A673 (cell line): ENCODE measurements around the gene MYH10. TPM values are rescaled to one million over a fixed set of nuclear protein-coding genes. Genes with fewer than 3 reads are reported as not detected.

Experiments used
- BruUV-seq: library from RNA; stranded (reverse); fragments of 400-500 nt; replicated peaks from 2 replicates; lab custom pipeline; 2021; lab: Mats Ljungman, UMichigan
- CTCF ChIA-PET: fragments of 300-600 bp; sonication (Branson Sonifier 250); formaldehyde crosslinking; loops from one replicate; lab custom pipeline; 2022; ENCODE audit warnings: antibody characterized with exemption; lab: Charles Lee
- POLR2A ChIA-PET: fragments of 300-600 bp; sonication (Branson Sonifier 250); formaldehyde crosslinking; loops from one replicate; lab custom pipeline; 2022; ENCODE audit warnings: antibody characterized with exemption; ENCODE audit not compliant: low non-redundant PET; lab: Charles Lee
- DNase-seq: peaks from one replicate; pipeline ENCODE4 v3.0.0-alpha.2; 2015; ENCODE audit warnings: low spot score
- H3K27ac ChIP-seq: fragments of 200-600 bp; sonication (generic); 2 replicates; pipeline ENCODE4 v1.5.1; 2016; ENCODE audit warnings: mixed run types, low read depth, mild to moderate bottlenecking, mixed read lengths, antibody characterized with exemption, low read length; ENCODE audit not compliant: poor library complexity, severe bottlenecking
- H3K27me3 ChIP-seq: fragments of 200-600 bp; sonication (generic); replicated peaks from 2 replicates; pipeline ENCODE4 v1.6.1; 2017; ENCODE audit warnings: mixed run types, low read depth, mild to moderate bottlenecking, mixed read lengths, antibody characterized with exemption, low read length; ENCODE audit not compliant: insufficient read depth, poor library complexity
- H3K36me3 ChIP-seq: fragments of 200-600 bp; sonication (generic); 2 replicates; pipeline ENCODE4 v1.6.1; 2016; ENCODE audit warnings: mixed run types, mild to moderate bottlenecking, mixed read lengths, antibody characterized with exemption, low read length; ENCODE audit not compliant: insufficient read depth, poor library complexity, severe bottlenecking
- H3K4me1 ChIP-seq: fragments of 200-600 bp; sonication (generic); 2 replicates; pipeline ENCODE4 v1.6.1; 2017; ENCODE audit warnings: mixed run types, mild to moderate bottlenecking, mixed read lengths, antibody characterized with exemption, low read length; ENCODE audit not compliant: insufficient read depth, poor library complexity, severe bottlenecking
- H3K4me3 ChIP-seq: fragments of 200-600 bp; sonication (generic); 2 replicates; pipeline ENCODE4 v1.5.1; 2016; ENCODE audit warnings: low read depth, mixed run types, mild to moderate bottlenecking, mixed read lengths, low read length; ENCODE audit not compliant: poor library complexity, severe bottlenecking
- H3K9me3 ChIP-seq: fragments of 200-600 bp; sonication (generic); 2 replicates; pipeline ENCODE4 v1.6.1; 2016; ENCODE audit warnings: mixed run types, low read depth, mild to moderate bottlenecking, mixed read lengths, antibody characterized with exemption, low read length; ENCODE audit not compliant: poor library complexity, severe bottlenecking
- CTCF ChIP-seq: fragments of 300-800, 200-600 bp; sonication (generic); conservative IDR thresholded peaks from 2 replicates; pipeline ENCODE4 v1.5.1; 2017; ENCODE audit warnings: low read depth, mild to moderate bottlenecking, antibody characterized with exemption, low read length, moderate library complexity, mixed read lengths
- EZH2 ChIP-seq: fragments of 200-600 bp; sonication (generic); IDR thresholded peaks from 2 replicates; pipeline ENCODE4 v1.6.1; 2017; ENCODE audit warnings: borderline replicate concordance, low read depth, mild to moderate bottlenecking, mixed read lengths, antibody characterized with exemption, low read length; ENCODE audit not compliant: poor library complexity, severe bottlenecking
- intact Hi-C: fragments of 100-400 bp; cut with micrococcal nuclease; formaldehyde crosslinking; loops from one replicate; pipeline ENCODE4 v1.10.0; 2022; ENCODE audit not compliant: unreplicated experiment
- total RNA-seq: library from RNA; stranded (reverse); gene quantifications from 2 replicates; pipeline ENCODE4 v1.2.3, GENCODE V29; 2021

The MYH10 gene
- total RNA-seq, 1 experiment from 2014 or later: 129 TPM

- ChIA-PET CTCF (no interaction called here), POLR2A (interaction anchor here (0.5 kb wide), 1 partner anchor 270 kb away, joined by 5 read pairs; no protein-coding TSS in a partner anchor)
- DNase-seq: no peak
- TF ChIP-seq CTCF: no peak
- no peak for TF ChIP-seq EZH2
- Histone ChIP-seq H3K27ac (no peak overlapping the region), H3K4me1 (peaks cover 3% of the 10 kb centered on the region), H3K4me3 (no peak overlapping the region), H3K9me3 (no peaks in the 10 kb centered on the region), H3K36me3 (peaks cover 82% of the 10 kb centered on the region), H3K27me3 (no peaks in the 10 kb centered on the region)
- intact Hi-C loops: no loop called here
- no TSS peak for BruUV-seq
Measured at GRCh38 chr17:8475781-8476180, 154.7 kb downstream of the MYH10 start.

GRCh38 chr17:8475227-8475626, 155.3 kb downstream of the MYH10 start:
- DNase-seq: no peak

GRCh38 chr17:8474826-8475225, 155.7 kb downstream of the MYH10 start:
- Histone ChIP-seq H3K4me3 (no peak overlapping the region), H3K36me3 (peaks cover 73% of the 10 kb centered on the region), H3K27me3 (no peaks in the 10 kb centered on the region), H3K4me1 (peaks cover 11% of the 10 kb centered on the region), H3K27ac (no peak overlapping the region), H3K9me3 (no peaks in the 10 kb centered on the region)
- no peak for TF ChIP-seq CTCF
- TF ChIP-seq EZH2: no peak
- BruUV-seq: no TSS peak
- POLR2A ChIA-PET: no interaction called here
- CTCF ChIA-PET: no interaction called here
- intact Hi-C loops: no loop called here
- no peak for DNase-seq

More at GRCh38 chr17:8475227-8475626, 155.3 kb downstream of the MYH10 start:
- Histone ChIP-seq H3K4me1 (peaks cover 9% of the 10 kb centered on the region), H3K27ac (no peak overlapping the region), H3K27me3 (no peaks in the 10 kb centered on the region), H3K9me3 (no peaks in the 10 kb centered on the region), H3K4me3 (no peak overlapping the region), H3K36me3 (peaks cover 76% of the 10 kb centered on the region)
- no TSS peak for BruUV-seq
- ChIA-PET POLR2A (no interaction called here), CTCF (no interaction called here)
- TF ChIP-seq EZH2 (no peak), CTCF (no peak)
- intact Hi-C loops: no loop called here
